Activated gamma-delta T cell (primary cell): ENCODE results near the gene PDGFA.

Experiments
- DNase-seq: peaks from one replicate; lab custom pipeline; 2025; lab: John Stamatoyannopoulos, UW

Gene PDGFA

GRCh38 chr7:516606-517456 is 2.8 kb downstream of the PDGFA start:
- no peak for DNase-seq

- DNase-seq = no peak
Observed at GRCh38 chr7:516216-516605, 3.4 kb downstream of the PDGFA start.

GRCh38 chr7:515628-516027 is 4.0 kb downstream of the PDGFA start:
- DNase-seq = no peak

- DNase-seq = no peak
Observed at GRCh38 chr7:514651-515598, 4.7 kb downstream of the PDGFA start.

GRCh38 chr7:514242-514641 is 5.4 kb downstream of the PDGFA start:
- DNase-seq = no peak

GRCh38 chr7:513521-514166 is 6.0 kb downstream of the PDGFA start:
- DNase-seq = no peak

- DNase-seq = no peak
Observed at GRCh38 chr7:512541-513311, 6.9 kb downstream of the PDGFA start.

- DNase-seq = no peak
Observed at GRCh38 chr7:512146-512510, 7.5 kb downstream of the PDGFA start.

GRCh38 chr7:511476-512145 is 8.0 kb downstream of the PDGFA start:
- DNase-seq = no peak

GRCh38 chr7:510782-511281 is 8.8 kb downstream of the PDGFA start:
- DNase-seq = no peak

- no peak for DNase-seq
Observed at GRCh38 chr7:510131-510481, 9.5 kb downstream of the PDGFA start.

- DNase-seq = no peak
Observed at GRCh38 chr7:509426-510130, 10.1 kb downstream of the PDGFA start.

GRCh38 chr7:508461-509170 is 11.0 kb downstream of the PDGFA start:
- DNase-seq = no peak

- DNase-seq = no peak
Observed at GRCh38 chr7:507623-508300, 11.9 kb downstream of the PDGFA start.

- DNase-seq = no peak
Observed at GRCh38 chr7:506921-507622, 12.6 kb downstream of the PDGFA start.

- no peak for DNase-seq
Observed at GRCh38 chr7:506391-506831, 13.2 kb downstream of the PDGFA start.

- DNase-seq = no peak
Observed at GRCh38 chr7:505171-505570, 14.5 kb downstream of the PDGFA start.
